SU-DHL-6 (cell line): ENCODE results near the gene NEIL1.

Source experiments
- CTCF ChIP-seq: fragments of 200-600 bp; sonication (generic); IDR thresholded peaks from one replicate; pipeline ENCODE4 v1.5.1; 2017; ENCODE audit warnings: antibody characterized with exemption, mild to moderate bottlenecking, low read length, moderate library complexity; ENCODE audit not compliant: insufficient read depth, poor library complexity, severe bottlenecking
- EZH2phosphoT487 ChIP-seq: fragments of 200-600 bp; sonication (generic), shearing (Covaris generic); conservative IDR thresholded peaks from 2 replicates; pipeline ENCODE4 v1.6.1; 2018; ENCODE audit warnings: mild to moderate bottlenecking, antibody characterized with exemption, low read length, moderate library complexity, mixed read lengths

- no peak for TF ChIP-seq CTCF
- no peak for TF ChIP-seq EZH2phosphoT487
These were observed 11.3 kb downstream of the NEIL1 start for GRCh38 chr15:75357976-75358673.
